Activated CD4-positive, alpha-beta T cell treated with anti-CD3 and anti-CD28 coated beads, Interleukin-2, amount 50 U/mL, for 48 hours (primary cell): ENCODE data around the gene TRMT2A.

ENCODE experiments used
- DNase-seq, 2 experiments: peaks; one replicate each; pipeline ENCODE4 v3.0.0-alpha.2; 2020

Gene TRMT2A

GRCh38 chr22:20149257-20150250, 32.5 kb upstream of the TRMT2A start:
- no peak for DNase-seq

- no peak for DNase-seq
Measured at GRCh38 chr22:20148414-20148813, 31.4 kb upstream of the TRMT2A start.

GRCh38 chr22:20147237-20147988, 30.4 kb upstream of the TRMT2A start:
- DNase-seq, result no peak

GRCh38 chr22:20146777-20147176, 29.8 kb upstream of the TRMT2A start:
- no peak for DNase-seq

GRCh38 chr22:20145832-20146223, 28.8 kb upstream of the TRMT2A start:
- no peak for DNase-seq

GRCh38 chr22:20145206-20145831, 28.3 kb upstream of the TRMT2A start:
- no peak for DNase-seq

GRCh38 chr22:20143883-20144665, 27.0 kb upstream of the TRMT2A start:
- DNase-seq, result no peak

GRCh38 chr22:20142711-20143621, 25.9 kb upstream of the TRMT2A start:
- DNase-seq, result no peak

- no peak for DNase-seq
Measured at GRCh38 chr22:20141186-20142077, 24.4 kb upstream of the TRMT2A start.

GRCh38 chr22:20140521-20140964, 23.5 kb upstream of the TRMT2A start:
- no peak for DNase-seq

- no peak for DNase-seq
Measured at GRCh38 chr22:20140107-20140445, 23.1 kb upstream of the TRMT2A start.

GRCh38 chr22:20139391-20140106, 22.5 kb upstream of the TRMT2A start:
- no peak for DNase-seq

- no peak for DNase-seq
Measured at GRCh38 chr22:20138868-20139267, 21.8 kb upstream of the TRMT2A start.

GRCh38 chr22:20138417-20138738, 21.4 kb upstream of the TRMT2A start:
- no peak for DNase-seq

GRCh38 chr22:20137671-20138416, 20.8 kb upstream of the TRMT2A start:
- no peak for DNase-seq

GRCh38 chr22:20137113-20137512, 20.1 kb upstream of the TRMT2A start:
- DNase-seq, result no peak

- no peak for DNase-seq
Measured at GRCh38 chr22:20136603-20136873, 19.5 kb upstream of the TRMT2A start.

- DNase-seq, result no peak
Measured at GRCh38 chr22:20135806-20136602, 19.0 kb upstream of the TRMT2A start.

GRCh38 chr22:20135265-20135664, 18.2 kb upstream of the TRMT2A start:
- DNase-seq, result no peak
